MM.1S (cell line): Measurements from ENCODE around the gene BMPR1A.
"Not testable (repeated sequence)": the region's sequence is repeated elsewhere in the genome, so short reads cannot be mapped to it uniquely, and the experiment has no call there.

Source experiments
- DNase-seq: peaks from one replicate; pipeline ENCODE4 v3.0.0-alpha.2; 2015
- H2AFZ ChIP-seq: fragments of 300-600 bp; sonication (generic); 2 replicates; pipeline ENCODE4 v1.6.0; 2016; ENCODE audit warnings: antibody characterized with exemption, low read length
- H3F3A ChIP-seq: fragments of 300-600 bp; sonication (generic); 2 replicates; pipeline ENCODE4 v1.6.1; 2016; ENCODE audit warnings: mild to moderate bottlenecking, antibody characterized with exemption, low read length, moderate library complexity, mixed read lengths; ENCODE audit not compliant: insufficient read depth
- H3K27ac ChIP-seq: fragments of 300-600 bp; sonication (generic); 2 replicates; pipeline ENCODE4 v1.5.1; 2016; ENCODE audit warnings: mild to moderate bottlenecking, low read length
- H3K27me3 ChIP-seq: fragments of 300-600 bp; sonication (generic); replicated peaks from 2 replicates; pipeline ENCODE4 v1.6.0; 2016; ENCODE audit warnings: low read length; ENCODE audit not compliant: insufficient read depth
- H3K36me3 ChIP-seq: fragments of 300-600 bp; sonication (generic); replicated peaks from 2 replicates; pipeline ENCODE4 v1.6.1; 2016; ENCODE audit warnings: mild to moderate bottlenecking, low read length, mixed read lengths; ENCODE audit not compliant: insufficient read depth
- H3K4me1 ChIP-seq: fragments of 300-600 bp; sonication (generic); 2 replicates; pipeline ENCODE4 v1.6.1; 2016; ENCODE audit warnings: low read length, mixed read lengths
- H3K4me2 ChIP-seq: fragments of 300-600 bp; sonication (generic); 2 replicates; pipeline ENCODE4 v1.6.0; 2016; ENCODE audit warnings: low read depth, low read length
- H3K4me3 ChIP-seq: fragments of 300-600 bp; sonication (generic); 2 replicates; pipeline ENCODE4 v1.5.1; 2016; ENCODE audit warnings: low read length, mixed read lengths
- H3K79me2 ChIP-seq: fragments of 300-600 bp; sonication (generic); 2 replicates; pipeline ENCODE4 v1.6.1; 2016; ENCODE audit warnings: mixed run types, low read length, mixed read lengths
- H3K9ac ChIP-seq: fragments of 300-600 bp; sonication (generic); 2 replicates; pipeline ENCODE4 v1.6.1; 2016; ENCODE audit warnings: low read length, mixed read lengths
- H3K9me2 ChIP-seq: fragments of 300-600 bp; sonication (generic); replicated peaks from 2 replicates; pipeline ENCODE4 v1.6.1; 2016; ENCODE audit warnings: mild to moderate bottlenecking, low read length, mixed read lengths; ENCODE audit not compliant: insufficient read depth
- H3K9me3 ChIP-seq: fragments of 300-600 bp; sonication (generic); replicated peaks from 2 replicates; pipeline ENCODE4 v1.6.1; 2016; ENCODE audit warnings: mild to moderate bottlenecking, low read length, mixed read lengths; ENCODE audit not compliant: insufficient read depth
- H4K20me1 ChIP-seq: fragments of 300-600 bp; sonication (generic); 2 replicates; pipeline ENCODE4 v1.6.1; 2016; ENCODE audit warnings: mild to moderate bottlenecking, low read length, moderate library complexity, mixed read lengths; ENCODE audit not compliant: insufficient read depth
- EZH2 ChIP-seq: fragments of 300-600 bp; sonication (generic); optimal IDR thresholded peaks from 2 replicates; pipeline ENCODE3; 2017; ENCODE audit warnings: low read depth, mild to moderate bottlenecking, antibody characterized with exemption, low read length, mixed read lengths
- EZH2phosphoT487 ChIP-seq: fragments of 300-600 bp; sonication (generic); IDR thresholded peaks from 2 replicates; pipeline ENCODE4 v1.6.1; 2018; ENCODE audit warnings: antibody characterized with exemption, low read length
- TF ChIP-seq, protein P1 (sequence below): fragments of 300-600 bp; sonication (generic); IDR thresholded peaks from 2 replicates; pipeline ENCODE4 v1.5.1; 2016; ENCODE audit warnings: antibody characterized with exemption, low read length, mixed read lengths

Gene BMPR1A

DNA sequence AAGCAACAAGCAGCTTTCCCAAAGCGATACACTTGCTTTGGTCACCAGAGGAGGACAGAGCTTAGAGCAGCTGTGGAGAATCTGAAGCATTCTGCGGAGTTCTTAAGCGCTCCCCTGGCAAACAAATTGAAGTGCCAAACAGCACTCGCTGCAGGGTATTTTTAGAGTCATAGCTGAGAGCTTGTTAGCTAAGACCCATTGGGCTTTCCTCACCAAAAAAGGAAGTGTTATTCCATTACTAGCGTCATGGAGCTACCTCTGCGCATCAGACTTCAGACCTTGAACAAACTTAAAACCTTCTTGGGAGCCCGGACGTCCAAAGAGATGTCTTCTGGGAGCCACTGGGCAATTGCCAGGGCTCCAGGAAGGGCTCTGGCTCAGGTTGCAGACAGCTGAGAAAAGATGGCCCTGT is 23.2 kb upstream of the BMPR1A start:
- Histone ChIP-seq H4K20me1 (no peaks in the 10 kb centered on the region), H3K4me3 (no peak overlapping the region), H3K36me3 (no peaks in the 10 kb centered on the region), H3K79me2 (no peaks in the 10 kb centered on the region), H3K4me1 (no peaks in the 10 kb centered on the region), H3K9me2 (no peaks in the 10 kb centered on the region), H3K9me3 (no peaks in the 10 kb centered on the region), H3K4me2 (no peak overlapping the region), H3F3A (no peaks in the 10 kb centered on the region), H3K27me3 (no peaks in the 10 kb centered on the region), H3K27ac (no peak overlapping the region), H2AFZ (no peak overlapping the region), H3K9ac (no peak overlapping the region)
- no peak for DNase-seq
- TF ChIP-seq EZH2 (no peak), EZH2phosphoT487 (no peak)
- TF ChIP-seq, protein P1, sequence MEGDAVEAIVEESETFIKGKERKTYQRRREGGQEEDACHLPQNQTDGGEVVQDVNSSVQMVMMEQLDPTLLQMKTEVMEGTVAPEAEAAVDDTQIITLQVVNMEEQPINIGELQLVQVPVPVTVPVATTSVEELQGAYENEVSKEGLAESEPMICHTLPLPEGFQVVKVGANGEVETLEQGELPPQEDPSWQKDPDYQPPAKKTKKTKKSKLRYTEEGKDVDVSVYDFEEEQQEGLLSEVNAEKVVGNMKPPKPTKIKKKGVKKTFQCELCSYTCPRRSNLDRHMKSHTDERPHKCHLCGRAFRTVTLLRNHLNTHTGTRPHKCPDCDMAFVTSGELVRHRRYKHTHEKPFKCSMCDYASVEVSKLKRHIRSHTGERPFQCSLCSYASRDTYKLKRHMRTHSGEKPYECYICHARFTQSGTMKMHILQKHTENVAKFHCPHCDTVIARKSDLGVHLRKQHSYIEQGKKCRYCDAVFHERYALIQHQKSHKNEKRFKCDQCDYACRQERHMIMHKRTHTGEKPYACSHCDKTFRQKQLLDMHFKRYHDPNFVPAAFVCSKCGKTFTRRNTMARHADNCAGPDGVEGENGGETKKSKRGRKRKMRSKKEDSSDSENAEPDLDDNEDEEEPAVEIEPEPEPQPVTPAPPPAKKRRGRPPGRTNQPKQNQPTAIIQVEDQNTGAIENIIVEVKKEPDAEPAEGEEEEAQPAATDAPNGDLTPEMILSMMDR, result no peak

DNA sequence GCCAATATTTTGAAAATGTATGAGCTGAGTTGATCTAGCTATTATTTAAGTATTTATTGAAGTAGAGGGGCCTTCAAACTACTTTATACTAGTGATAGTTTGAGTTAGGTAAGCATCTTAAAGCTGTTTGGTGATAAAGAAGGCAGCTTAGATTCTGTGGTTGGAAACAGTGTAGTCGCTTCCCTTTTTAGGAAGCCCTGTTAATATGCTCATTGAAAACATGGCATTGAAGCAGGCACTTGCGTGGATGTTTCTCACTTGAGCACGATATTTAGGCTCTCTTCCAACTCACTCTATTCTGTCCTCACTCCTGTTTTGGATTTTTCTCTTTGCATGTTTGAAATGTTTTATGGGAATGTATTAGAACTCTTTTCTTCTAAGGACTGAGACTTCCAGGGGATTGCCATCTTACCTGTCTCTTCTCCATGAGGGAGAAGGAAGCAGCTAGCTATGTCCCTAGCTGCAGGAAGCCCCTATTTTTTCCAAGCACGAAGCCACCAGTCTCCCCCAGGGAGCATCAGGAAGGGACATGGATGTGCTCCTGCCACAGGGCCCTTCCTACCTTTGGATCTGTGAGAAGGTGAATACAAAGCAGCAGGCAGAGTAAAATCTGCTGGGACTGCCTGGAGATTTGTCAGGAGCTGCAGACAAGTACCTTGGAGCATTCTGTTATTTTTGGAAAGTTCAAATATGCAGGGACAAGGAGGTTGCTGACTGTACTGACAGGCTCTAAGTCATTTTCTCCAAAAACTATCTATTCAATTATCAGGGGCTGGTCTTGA is 22.0 kb upstream of the BMPR1A start:
- Histone ChIP-seq H3K27me3 (no peaks in the 10 kb centered on the region), H3K79me2 (no peaks in the 10 kb centered on the region), H3K9me3 (no peaks in the 10 kb centered on the region), H3K36me3 (no peaks in the 10 kb centered on the region), H3K4me1 (no peaks in the 10 kb centered on the region), H4K20me1 (no peaks in the 10 kb centered on the region), H3K9ac (no peak overlapping the region), H3K4me2 (no peak overlapping the region), H3K4me3 (no peak overlapping the region), H3F3A (no peaks in the 10 kb centered on the region), H3K27ac (no peak overlapping the region), H3K9me2 (no peaks in the 10 kb centered on the region), H2AFZ (no peak overlapping the region)
- TF ChIP-seq EZH2phosphoT487 (no peak), EZH2 (no peak)
- TF ChIP-seq, protein P1, result no peak
- no peak for DNase-seq

DNA sequence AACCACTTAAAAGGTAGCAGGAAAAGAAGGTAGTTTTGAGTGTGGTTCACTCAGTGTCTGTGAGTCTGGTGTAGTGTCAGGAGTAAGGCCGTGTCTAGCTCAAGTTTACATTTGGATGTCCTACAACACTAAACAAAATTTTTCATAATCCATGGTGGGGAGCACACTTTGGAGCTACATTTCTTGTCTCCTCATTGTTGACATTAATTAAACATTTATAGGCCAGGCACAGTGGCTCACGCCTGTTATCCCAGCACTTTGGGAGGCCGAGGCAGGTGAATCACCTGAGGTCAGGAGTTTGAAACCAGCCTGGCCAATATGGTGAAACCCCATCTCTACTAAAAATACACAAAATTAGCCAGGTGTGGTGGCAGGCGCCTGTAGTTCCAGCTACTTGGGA is 21.1 kb upstream of the BMPR1A start:
- H3K9ac ChIP-seq, H3K27me3 ChIP-seq, H4K20me1 ChIP-seq, H3K9me3 ChIP-seq, H3K4me2 ChIP-seq, H3K27ac ChIP-seq, H3K4me3 ChIP-seq, H3K9me2 ChIP-seq, H2AFZ ChIP-seq, H3K4me1 ChIP-seq, H3K36me3 ChIP-seq, DNase-seq, H3K79me2 ChIP-seq, H3F3A ChIP-seq: not testable (repeated sequence)

GRCh38 chr10:86742230-86742629 is 14.2 kb upstream of the BMPR1A start:
- Histone ChIP-seq H4K20me1 (no peaks in the 10 kb centered on the region), H3K9ac (no peak overlapping the region), H3K4me2 (no peak overlapping the region), H3F3A (no peaks in the 10 kb centered on the region), H3K27ac (no peak overlapping the region), H3K4me1 (no peaks in the 10 kb centered on the region), H3K36me3 (no peaks in the 10 kb centered on the region), H3K27me3 (no peaks in the 10 kb centered on the region), H3K9me3 (no peaks in the 10 kb centered on the region), H3K79me2 (no peaks in the 10 kb centered on the region), H3K9me2 (no peaks in the 10 kb centered on the region), H3K4me3 (no peak overlapping the region), H2AFZ (no peak overlapping the region)
- TF ChIP-seq, protein P1, result no peak
- TF ChIP-seq EZH2phosphoT487 (no peak), EZH2 (no peak)
- no peak for DNase-seq
